Stimulated activated CD8-positive, alpha-beta memory T cell treated with anti-CD3 and anti-CD28 coated beads, Interleukin-12 subunit alpha, Interleukin-12 subunit beta, amount 100 ng/mL, for 4 hours (primary cell): ENCODE results near the gene FASTKD3.

ENCODE experiments used
- DNase-seq: peaks from one replicate; pipeline ENCODE4 v3.0.0-alpha.2; 2020; ENCODE audit warnings: low read depth

The FASTKD3 gene

DNA sequence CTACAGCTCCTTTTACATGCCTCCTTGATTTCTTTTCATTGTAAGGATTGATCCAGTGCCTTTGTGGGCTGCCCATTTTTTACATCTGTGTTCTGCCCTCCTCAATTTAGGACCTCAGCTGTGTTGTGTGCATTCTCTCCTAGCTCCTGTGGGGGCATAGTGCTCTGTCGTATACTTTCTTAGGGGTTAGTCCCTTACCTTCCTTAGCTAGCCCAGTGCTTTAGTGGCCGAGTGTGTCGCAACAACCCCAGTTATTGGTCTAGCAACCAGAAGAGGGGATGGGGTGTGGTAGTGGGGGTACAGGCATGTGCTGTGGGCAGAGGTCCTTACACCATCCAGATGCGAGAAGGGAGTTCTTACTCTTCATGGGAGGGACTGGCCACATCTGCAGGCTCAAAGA is 12.3 kb upstream of the FASTKD3 start:
- DNase-seq: no peak

DNA sequence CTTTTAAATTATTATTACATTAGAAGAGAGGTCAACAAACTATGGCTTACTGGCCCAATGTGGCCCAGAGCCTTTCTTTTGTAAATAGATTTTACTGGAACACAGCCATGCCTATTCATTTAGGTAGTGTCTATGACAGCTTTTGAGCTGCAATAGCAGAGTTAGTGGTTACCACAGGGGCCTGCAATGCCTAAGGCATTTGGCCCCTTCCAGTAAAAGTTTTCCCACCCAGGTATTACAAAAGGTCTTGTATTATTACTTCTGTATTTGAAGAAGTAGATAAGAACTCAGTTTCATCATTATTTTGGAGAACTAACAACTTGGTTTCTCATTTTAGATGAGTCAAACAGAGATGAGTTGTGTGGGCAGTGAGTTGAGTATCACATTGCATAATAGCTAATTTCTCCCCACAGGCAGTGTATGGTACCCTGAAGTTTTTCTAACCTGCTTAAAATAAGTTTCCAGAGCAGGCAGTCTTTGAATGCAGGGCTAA is 9.6 kb upstream of the FASTKD3 start:
- no peak for DNase-seq

DNA sequence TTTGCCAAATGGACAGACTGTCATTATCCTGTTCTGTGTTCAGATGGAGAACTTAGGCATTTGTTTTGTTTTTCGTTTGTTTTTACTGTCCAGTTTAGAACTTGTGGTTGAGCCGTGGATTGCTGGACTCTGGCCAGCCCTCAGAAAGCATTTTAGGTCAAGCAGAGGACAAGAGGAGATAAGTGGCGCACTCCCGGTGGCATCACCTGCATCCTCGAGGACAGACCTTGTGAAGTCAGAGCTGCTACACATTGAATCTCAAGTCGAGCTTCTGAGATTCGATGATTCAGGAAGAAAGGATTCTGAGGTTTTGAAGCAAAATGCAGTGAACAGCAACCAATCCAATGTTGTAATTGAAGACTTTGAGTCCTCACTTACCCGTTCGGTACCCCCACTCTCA is 9.0 kb upstream of the FASTKD3 start:
- DNase-seq: no peak

DNA sequence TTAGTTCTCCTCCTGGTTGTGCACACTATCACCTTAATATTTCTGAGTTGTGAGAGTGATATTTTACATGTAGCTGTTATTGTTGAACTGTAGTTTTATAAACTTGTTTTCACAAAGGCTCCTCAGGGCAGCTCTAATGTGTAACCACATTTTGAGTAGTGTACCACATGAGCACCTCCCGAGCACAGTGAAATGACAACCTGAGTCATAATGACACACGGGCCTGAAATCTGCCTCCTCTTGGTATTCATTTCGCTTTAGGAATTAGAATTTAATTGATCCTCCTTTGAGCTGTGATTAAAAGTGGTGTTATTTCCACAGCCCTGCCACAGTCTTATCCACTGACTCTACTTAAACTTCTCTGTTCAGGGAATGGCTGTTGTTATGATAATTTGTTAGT is 8.0 kb upstream of the FASTKD3 start:
- no peak for DNase-seq

DNA sequence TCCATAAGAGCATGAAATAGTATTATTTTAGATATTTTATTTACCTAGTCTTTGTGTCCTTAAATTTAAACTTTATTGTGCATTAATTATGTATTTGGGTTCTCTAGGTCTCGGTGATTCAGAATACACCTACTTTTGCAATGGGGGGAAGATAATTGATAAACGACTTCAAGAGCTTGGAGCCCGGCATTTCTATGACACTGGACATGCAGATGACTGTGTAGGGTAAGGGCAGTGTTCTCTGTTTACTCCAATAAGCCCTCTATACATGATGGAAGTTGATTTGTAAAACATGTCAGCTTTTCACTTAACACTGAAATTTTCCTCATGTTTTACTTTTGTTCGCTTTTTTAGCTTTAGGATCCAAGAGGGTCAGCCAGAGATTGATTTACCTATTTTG is 6.3 kb upstream of the FASTKD3 start:
- DNase-seq: no peak

DNA sequence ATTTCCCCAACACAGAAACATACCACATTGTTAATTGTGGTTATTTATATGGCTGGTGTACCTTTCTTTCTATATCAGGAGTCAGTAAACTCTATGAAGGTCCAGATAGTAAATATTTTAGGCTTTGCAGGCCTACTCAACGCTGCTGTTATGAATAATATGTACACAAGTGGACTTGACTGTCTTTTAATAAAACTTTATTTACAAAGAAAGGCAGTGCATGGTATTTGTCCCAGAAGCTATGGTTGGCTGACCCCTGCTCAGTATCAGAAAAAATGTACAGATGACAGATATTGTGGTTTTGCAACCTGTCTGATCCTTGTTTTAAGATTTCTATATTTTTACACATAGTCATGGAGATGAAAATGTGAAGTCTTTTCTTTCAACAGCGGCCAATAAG is 5.8 kb upstream of the FASTKD3 start:
- no peak for DNase-seq

DNA sequence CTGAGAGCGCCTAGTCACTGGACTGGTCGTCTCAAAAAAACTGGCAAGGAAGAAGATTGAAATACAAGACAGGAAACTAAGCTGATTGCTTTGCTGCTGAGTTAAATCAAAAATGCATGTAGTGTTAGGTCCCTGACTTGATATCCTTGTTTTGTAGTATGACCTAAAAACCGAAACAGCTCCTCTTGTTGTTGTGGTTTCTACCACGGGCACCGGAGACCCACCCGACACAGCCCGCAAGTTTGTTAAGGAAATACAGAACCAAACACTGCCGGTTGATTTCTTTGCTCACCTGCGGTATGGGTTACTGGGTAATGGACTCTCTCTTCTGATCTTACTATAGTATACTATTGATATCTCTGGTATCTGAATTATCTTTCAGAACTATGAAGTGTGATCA is 4.4 kb upstream of the FASTKD3 start:
- no peak for DNase-seq

DNA sequence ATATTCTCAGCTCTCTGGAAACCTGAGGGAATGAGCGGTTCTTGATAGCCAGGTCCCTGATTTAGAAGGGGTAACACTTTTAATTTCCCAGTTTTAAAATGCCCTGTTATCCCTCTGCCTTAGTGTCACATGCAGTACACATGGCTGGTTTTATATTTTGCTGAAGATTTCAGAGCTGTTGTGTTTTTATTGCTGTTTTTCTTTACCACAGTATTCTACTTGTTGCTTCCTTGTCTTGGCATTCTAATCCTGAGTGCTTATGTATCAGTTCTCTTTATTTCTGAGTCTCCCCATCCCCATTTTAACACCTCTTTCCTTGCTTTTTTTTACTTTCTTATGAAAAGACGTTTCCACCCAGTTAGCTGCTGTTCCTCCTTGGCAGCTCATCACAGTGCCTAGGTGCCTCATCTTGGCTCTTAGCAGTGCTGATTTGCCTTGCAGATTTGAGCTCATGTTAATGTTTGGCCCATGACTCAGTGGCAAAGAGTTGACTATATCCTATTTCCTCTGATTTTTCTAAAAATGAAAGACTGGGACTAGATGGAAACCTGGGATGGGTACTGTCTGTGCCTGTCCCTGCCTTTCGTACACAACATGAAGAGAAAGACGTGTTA is 3.8 kb upstream of the FASTKD3 start:
- DNase-seq: no peak

DNA sequence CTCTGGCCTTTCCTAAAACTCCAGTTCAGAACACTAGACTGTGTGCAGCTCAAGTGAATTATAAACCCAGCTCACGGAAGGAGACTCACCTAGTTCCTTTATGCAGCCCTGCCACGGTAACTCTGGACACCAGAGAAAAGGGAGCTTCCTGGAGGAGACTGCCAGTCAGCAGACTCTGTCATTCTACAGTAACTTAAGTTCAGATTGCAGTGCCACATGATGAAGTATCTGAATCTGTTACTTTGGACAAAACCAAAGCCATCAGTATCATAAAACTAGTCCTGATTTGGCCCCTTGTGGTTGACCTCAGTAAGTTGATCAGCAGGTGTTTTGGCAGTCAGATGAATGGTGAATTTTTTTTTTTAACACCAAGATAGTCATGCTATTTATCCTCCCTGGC is 2.8 kb upstream of the FASTKD3 start:
- no peak for DNase-seq

DNA sequence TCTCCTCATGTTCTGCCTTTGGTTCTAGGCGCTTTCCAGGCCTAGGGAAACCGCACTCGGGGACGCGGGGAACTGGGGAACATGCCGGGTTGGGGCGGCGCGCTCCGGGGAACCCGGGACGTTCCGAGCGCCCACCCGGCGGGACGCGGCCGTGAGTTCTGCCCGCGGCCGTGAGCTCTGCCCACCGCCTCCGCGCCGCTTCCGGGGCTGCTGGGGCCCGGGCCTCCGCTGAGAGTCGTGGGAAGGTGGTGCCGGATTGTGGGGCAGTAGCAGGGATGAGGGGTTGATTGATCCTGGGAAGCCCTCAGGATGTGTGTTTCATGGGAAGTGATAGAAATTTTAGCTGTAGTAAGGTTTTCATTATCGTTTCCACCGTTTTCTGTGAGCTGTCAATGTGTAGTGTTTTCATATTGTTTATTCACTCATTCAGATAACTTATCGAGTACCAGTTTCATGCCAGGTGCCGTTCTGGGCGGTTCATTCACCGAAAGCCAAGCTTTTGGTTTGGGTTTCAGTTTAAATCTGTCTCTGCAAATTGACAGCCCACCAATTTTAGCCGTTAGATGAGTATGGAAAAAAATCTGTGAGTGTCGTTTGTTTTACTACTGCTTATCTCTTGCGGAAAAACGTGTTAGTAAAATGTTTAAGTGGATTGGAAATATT is 774 bp upstream of the FASTKD3 start:
- no peak for DNase-seq

DNA sequence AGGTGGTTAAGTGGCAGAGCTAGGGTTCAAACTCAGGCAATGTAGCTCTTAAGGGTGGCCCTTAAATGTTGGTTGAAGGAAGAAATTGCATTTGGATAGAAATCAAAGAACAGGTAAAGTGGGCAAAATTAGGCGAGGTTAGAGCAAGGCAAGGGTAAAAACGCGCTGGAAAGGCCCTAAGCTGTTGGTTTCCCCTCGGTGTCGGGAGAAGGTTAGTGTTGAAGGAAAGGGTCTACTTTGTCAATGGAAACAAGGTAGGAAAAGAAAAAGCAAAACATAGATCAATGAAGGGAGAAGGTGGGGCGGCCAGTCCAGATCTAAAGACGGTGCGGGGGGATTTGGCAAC is 431 bp downstream of the FASTKD3 start:
- no peak for DNase-seq

DNA sequence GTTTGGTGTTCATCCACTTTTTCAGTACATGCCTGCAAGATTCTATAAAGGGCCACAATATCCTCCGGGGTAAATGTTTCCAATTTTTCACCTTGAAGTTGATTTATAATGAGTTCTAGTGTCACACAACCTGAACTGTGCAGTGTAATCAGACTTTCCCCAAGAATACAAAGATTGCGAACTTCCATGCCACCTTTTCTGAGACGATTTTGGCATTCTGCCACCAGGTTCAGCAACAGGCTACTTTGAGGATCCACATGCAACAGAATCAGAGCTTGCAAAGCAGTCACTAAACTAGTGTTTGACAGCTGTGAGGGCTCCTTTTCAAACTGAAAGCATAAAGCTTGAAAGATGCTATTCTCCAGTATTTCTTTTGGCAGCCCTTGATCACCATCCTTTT is 1.6 kb downstream of the FASTKD3 start:
- no peak for DNase-seq

DNA sequence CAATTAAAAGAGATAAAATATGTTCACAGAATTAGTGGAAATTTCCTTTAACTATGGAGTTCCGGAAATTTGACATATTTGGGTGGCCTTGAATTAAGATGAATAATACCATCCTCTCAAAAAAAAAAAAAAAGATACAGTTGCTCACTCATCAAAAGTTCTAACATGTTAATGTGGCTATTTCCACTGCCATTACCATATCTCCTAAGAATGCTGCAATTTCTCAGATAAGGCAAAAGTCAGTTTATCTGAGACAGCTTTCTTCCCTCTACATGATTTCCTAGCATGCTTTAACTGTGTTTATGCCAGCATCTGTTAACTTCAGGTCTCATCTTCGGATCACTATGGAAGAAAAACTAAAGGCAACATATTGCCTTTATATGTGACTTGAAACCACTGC is 2.6 kb downstream of the FASTKD3 start:
- DNase-seq: no peak

DNA sequence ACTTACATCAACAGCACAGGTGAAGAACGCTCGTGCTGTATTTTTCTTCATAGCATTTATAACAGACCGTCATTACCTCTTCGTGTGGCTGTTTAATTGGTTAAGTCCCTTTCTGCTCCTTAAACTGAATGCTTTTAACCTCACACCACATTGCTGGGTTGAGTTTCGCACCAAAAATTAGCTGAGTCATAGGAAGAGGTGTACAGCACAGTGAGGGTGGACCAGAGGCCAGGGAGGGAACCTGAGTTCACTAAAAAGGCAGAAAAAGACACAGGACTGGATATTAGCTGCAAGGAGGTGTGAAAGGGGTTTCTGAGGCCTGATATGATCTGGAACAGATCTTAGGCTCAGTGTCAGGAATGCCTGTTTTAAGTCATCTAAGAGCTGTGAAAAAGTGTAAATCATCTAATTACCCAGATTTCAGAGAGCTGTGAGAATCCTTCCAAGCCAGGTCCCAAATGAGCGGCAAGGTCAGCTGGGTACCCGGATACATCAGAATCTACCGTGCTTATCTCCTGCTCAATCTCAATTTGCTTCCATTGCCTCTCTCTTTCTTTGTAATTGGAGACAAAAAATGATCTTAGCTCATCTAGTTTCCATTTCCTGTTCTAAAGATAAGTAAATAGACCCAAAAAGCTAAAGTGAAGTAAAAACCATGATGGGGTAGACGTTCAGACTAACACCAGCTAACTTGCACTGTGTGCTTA is 10.8 kb downstream of the FASTKD3 start:
- no peak for DNase-seq

DNA sequence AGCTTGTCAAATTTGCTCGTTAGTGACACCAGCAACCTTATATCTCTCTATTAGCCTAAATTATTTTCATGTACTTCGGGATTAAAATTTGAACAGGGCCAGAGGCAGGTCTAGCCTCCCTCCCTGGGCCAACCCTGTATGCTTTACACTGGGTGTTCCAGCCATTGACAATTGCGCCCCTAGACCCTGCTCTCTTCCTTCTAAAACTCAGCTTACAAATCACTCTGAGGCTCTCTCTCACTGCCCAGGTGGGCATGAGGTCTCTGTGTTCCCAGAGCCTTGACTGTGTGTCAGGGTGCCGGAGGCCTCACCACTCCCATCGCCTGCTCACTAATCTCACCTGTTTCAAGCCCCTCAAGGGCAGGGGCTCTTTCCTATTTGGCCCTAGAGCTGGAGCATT is 11.5 kb downstream of the FASTKD3 start:
- no peak for DNase-seq

DNA sequence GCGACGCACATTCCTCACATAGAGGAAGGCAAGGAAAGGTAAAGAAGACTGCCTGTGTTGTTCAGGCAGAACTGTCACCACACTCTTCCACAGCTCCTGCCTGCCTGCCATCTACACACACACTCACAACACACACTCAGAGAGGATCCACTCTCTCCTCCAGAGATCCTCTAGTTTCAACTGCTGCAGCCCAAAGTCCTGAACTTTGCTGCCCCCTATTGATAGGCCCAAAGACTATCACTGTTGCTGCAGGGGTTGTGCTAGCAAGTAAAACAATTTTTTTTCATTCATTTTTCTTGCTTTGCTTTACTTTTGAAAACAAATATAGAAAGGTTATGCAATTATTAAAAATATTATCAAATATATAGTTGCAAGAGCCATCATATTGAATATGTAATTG is 12.0 kb downstream of the FASTKD3 start:
- DNase-seq: no peak

DNA sequence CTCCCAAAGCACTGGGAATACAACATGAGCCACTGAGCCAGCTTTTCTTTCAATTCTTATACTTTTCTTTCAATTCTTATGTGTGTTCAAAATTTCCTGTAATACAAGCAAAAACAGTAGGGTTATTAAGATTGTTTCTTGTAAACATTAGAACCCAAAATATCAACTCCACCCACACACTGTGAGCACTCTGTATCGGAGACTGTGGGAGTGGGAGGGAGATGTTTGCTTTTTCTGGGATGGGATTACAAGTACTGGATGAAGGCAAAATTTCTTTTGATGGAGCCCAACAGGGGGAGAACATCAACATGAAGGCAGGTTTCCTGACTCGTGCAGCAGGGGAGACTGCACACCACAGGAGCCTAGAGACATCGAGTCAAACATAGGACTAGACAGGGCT is 13.2 kb downstream of the FASTKD3 start:
- no peak for DNase-seq

DNA sequence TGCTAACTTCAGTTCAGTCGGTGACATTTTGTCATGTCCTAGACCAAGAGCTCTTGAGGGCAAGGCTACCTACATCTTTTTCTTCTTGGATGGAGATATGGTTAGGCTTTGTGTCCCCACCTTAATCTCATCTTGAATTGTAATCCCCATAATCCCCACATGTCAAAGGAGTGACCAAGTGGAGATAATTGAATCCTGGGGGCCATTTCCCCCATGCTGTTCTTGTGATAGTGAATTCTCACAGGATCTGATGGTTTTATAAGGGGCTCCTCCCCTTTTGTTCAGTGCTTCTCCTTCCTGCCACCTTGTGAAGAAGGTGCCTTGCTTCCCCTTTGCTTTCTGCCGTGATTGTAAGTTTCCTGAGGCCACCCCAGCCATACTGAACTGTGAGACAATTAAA is 15.8 kb downstream of the FASTKD3 start:
- no peak for DNase-seq

DNA sequence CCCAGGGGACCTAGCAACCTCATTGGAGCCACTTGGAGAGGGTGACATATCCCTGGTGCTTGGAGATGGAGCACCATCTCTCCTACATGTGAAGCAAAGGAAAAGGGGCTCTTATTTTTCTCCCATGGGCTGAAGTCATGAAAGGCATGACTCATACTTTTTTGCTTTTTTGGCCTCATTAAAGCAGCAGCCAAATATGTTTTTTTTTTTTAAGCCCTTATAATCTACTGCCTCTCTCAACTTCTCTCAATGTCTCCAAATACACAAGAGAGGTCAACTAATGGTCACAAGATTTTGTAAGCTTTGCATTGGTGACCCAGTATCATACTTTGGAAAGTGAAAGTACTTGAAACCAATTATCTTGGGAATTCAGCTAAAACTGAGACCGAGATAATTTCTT is 16.3 kb downstream of the FASTKD3 start:
- DNase-seq: no peak

DNA sequence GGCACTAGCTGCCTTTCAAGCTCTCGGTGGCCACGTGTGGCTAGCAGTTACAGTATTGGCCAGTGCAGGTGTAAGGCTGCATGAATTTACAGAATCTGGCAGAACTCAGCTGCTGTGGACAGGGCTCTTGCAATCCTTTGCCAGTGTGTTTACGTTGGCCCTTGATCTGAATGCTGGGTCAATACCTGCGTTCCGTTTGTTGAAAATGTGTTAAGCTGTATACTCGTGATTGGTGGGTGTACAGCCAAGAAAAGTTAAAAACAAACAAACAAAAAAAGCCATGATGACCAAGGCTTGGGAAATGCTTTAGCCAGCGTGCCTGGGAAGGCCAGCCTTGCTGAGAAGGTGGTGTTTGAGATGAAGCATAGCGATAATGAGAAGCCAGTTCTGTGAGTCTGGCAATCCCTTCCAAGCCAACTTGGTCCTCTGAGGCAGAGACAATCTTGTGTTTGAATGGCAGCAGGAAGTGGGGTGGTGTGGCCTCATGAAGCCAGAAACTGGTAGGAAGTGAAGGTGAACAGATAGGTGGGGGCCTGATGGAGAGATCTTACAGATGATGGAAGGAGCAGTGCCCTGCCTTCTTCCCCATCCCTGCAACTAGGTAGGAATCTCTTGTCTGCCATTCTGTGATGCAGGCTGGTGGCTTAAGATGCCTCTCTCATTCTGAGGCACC is 17.1 kb downstream of the FASTKD3 start:
- no peak for DNase-seq

DNA sequence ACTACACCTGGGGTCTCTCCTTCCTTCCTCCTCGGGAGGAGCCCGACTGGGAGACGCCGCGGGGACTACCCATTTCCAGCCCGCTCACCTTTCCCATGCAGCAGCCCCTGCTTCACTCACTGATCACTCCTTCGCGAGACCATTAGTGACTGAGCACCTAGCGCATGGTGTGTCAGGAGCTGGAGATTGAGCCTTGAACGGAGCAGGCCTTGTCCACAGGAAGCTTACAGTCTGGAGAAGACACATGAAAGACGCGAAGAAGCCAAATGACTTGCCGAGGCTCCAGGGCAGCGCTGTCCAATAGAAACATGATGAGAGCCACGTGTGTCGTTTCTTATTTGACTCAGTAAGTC is 17.6 kb downstream of the FASTKD3 start:
- DNase-seq: no peak

DNA sequence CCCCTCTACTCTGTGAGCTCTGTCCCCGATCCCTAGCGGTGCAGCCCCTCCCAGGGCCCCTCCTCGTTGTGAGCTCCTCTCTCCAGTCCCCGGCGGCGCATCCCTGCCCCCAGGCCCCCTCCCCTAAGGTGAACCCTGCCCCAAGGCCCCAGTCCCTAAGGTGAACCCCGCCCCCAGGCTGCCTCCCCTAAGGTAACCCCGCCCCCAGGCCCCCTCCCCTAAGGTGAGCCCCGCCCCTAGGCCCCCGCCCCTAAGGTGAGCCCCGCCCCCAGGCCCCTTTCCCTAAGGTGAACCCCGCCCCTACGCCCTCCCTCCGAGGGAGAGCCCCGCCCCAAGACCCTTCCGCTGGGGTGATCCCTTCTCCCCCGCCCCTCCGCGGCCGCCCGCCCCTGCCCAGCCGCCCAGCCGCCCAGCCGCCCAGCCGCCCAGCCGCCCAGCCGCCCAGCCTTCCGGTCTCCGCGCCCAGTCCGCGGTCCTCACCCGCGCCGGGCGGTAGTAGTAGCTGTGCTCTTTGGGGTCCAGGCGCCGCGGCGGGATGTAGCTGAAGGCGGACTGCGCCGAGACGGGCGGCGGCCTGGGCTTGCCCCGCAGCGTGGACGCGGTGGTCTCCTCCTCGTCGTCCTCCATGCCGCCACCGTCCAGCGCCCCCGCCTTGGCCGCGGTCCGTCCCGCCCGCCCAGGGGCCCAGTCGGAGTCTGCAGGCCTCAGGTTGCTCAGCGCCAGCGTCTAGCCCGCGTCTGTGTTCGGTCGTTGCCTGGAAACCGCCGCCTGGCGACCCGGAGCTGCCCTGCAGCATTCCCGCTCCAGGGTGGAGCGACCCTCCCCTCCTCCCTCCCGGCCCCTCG is 18.2 kb downstream of the FASTKD3 start, which contains the start of gene CFAP90:
TSS of gene CFAP90 (minus strand) at position 739 of the 845 bp plus-strand sequence. CDS start at position 627, 112 bp downstream.
- peak; percentile 4 for DNase-seq
